Activated B cell treated with CpG ODN at 0.5 μM for 24 hours (primary cell): ENCODE data around the gene RTRAF. TPM values are rescaled to one million over a fixed set of nuclear protein-coding genes. Genes with fewer than 3 reads are reported as not detected.

Source experiments
- ATAC-seq: fragments of 200-7000 bp; cut with Tn5 transposase; one replicate; pipeline ENCODE4 v1.10.0; 2021; ENCODE audit warnings: low read depth, mild to moderate bottlenecking, moderate library complexity
- CTCF ChIA-PET: fragments of 350-600 bp; sonication (Branson Sonifier 250); formaldehyde crosslinking; loops from one replicate; lab custom pipeline; 2021; ENCODE audit warnings: antibody characterized with exemption; lab: Charles Lee
- POLR2A ChIA-PET: fragments of 350-600 bp; sonication (Branson Sonifier 250); formaldehyde crosslinking; loops from one replicate; lab custom pipeline; 2021; ENCODE audit warnings: antibody characterized with exemption; lab: Charles Lee
- DNase-seq: peaks from one replicate; pipeline ENCODE4 v3.0.0; 2022
- H3K27ac Mint-ChIP-seq: one replicate; pipeline ENCODE4 v1.8.0; 2020; ENCODE audit warnings: mixed read lengths
- H3K27me3 Mint-ChIP-seq: one replicate; pipeline ENCODE4 v1.8.0; 2021; ENCODE audit warnings: mixed read lengths
- H3K36me3 Mint-ChIP-seq: one replicate; pipeline ENCODE4 v1.8.0; 2021; ENCODE audit warnings: low read depth, mixed read lengths
- H3K4me1 Mint-ChIP-seq: one replicate; pipeline ENCODE4 v1.8.0; 2021; ENCODE audit warnings: mixed read lengths
- H3K4me3 Mint-ChIP-seq: one replicate; pipeline ENCODE4 v1.8.0; 2020; ENCODE audit warnings: mild to moderate bottlenecking, mixed read lengths
- H3K9me3 Mint-ChIP-seq: one replicate; pipeline ENCODE4 v1.8.0; 2020; ENCODE audit warnings: mixed read lengths
- CTCF ChIP-seq: fragments of 200-600 bp; IDR thresholded peaks from one replicate; pipeline ENCODE4 v1.8.0; 2022; ENCODE audit warnings: antibody characterized with exemption, mild to moderate bottlenecking
- intact Hi-C: fragments of 100-400 bp; cut with micrococcal nuclease; formaldehyde crosslinking; loops from one replicate; pipeline ENCODE4 v1.15.1; 2024
- total RNA-seq: library from RNA; stranded (reverse); gene quantifications from 2 replicates; pipeline ENCODE4 v1.2.3, GENCODE V29; 2022

The RTRAF gene
- total RNA-seq, 1 donor from 2014 or later: 160 TPM

- intact Hi-C loops: no loop called here
- no peak overlapping the region for H3K4me3 Mint-ChIP-seq
- ATAC-seq (no peak), DNase-seq (no peak)
- H3K36me3 Mint-ChIP-seq: no peaks in the 10 kb centered on the region
- no peaks in the 10 kb centered on the region for H3K9me3 Mint-ChIP-seq
- no peak for TF ChIP-seq CTCF
- no peaks in the 10 kb centered on the region for H3K4me1 Mint-ChIP-seq
- ChIA-PET CTCF (no interaction called here), POLR2A (no interaction called here)
- no peak overlapping the region for H3K27ac Mint-ChIP-seq
- H3K27me3 Mint-ChIP-seq: peaks cover 4% of the 10 kb centered on the region
Observed at GRCh38 chr14:52029881-52030280, 40.5 kb downstream of the RTRAF start.

GRCh38 chr14:52031781-52032180 lies 42.4 kb downstream of the RTRAF start:
- ATAC-seq: no peak
- no peaks in the 10 kb centered on the region for H3K36me3 Mint-ChIP-seq
- POLR2A ChIA-PET: interaction anchor here (0.6 kb wide), 1 partner anchor 321 kb away, joined by 4 read pairs; no protein-coding TSS in a partner anchor
- peaks cover 5% of the 10 kb centered on the region for H3K9me3 Mint-ChIP-seq
- intact Hi-C loops: no loop called here
- no peak overlapping the region for H3K27ac Mint-ChIP-seq
- H3K4me3 Mint-ChIP-seq: no peak overlapping the region
- H3K27me3 Mint-ChIP-seq: peaks cover 4% of the 10 kb centered on the region
- no peak for TF ChIP-seq CTCF
- no peak for DNase-seq
- H3K4me1 Mint-ChIP-seq: no peaks in the 10 kb centered on the region
- CTCF ChIA-PET: no interaction called here

DNA sequence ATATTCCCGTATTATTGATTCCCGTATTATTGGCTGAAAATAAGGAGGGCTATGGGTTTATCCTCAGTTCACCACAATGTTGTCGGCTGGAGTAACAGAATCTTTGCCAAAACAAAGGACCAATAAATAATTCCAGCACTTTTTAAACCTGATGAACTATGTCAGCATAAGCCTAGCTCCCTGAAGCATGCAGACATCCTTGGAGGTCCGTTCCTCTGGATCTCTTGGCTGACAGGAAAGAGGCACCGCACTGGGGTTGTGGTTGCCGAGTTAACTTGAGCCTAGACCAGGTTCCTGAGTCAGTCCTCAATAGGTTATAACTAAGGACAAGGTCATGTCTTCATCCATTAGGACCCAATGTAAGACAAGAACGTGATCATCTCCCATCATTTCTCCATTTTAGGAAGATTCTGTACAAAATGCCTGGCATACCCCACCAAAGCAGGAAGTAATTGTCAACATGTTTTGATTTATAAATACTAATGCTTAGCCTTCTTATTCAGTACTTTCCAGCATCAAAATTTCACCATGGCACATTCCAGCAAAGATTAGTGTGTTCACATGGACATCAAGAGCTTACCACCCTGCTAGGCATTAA lies 43.0 kb downstream of the RTRAF start:
- CTCF ChIA-PET: no interaction called here
- ATAC-seq (no peak), DNase-seq (no peak)
- intact Hi-C loops: no loop called here
- Mint-ChIP-seq H3K9me3 (peaks cover 6% of the 10 kb centered on the region), H3K4me1 (no peaks in the 10 kb centered on the region), H3K4me3 (no peak overlapping the region), H3K27ac (no peak overlapping the region), H3K27me3 (peaks cover 5% of the 10 kb centered on the region), H3K36me3 (no peaks in the 10 kb centered on the region)
- TF ChIP-seq CTCF: no peak
- POLR2A ChIA-PET: interaction anchor here (0.6 kb wide), 1 partner anchor 321 kb away, joined by 4 read pairs; no protein-coding TSS in a partner anchor

DNA sequence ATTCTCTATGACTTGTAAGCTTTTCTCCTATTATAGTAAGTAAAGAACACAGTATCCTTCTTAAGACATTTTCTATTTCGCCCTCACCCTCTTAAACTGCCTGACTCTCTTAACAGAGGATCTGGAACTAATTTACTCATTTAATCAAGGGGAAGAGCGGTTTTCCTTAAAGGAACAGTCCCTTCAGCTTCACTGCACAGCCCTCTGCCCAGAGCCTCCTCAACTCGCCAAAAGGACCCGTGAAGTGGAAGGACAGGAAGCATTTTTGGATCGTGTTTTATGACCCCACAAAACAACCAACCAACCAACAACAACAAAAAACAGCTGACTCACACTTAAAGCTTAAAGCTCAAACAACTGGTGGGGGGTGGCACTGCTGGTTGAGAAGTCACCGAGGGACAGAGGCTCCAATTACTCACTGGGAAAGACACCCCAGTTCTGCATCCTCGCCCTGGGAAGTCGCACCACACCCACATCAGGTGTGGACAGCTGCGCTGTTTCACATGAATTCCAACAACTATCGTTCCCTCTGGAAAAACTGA lies 43.8 kb downstream of the RTRAF start:
- TF ChIP-seq CTCF: no peak
- Mint-ChIP-seq H3K27ac (no peak overlapping the region), H3K4me1 (no peaks in the 10 kb centered on the region), H3K27me3 (peaks cover 6% of the 10 kb centered on the region), H3K4me3 (no peak overlapping the region), H3K9me3 (peaks cover 6% of the 10 kb centered on the region), H3K36me3 (no peaks in the 10 kb centered on the region)
- CTCF ChIA-PET: no interaction called here
- intact Hi-C loops: no loop called here
- ATAC-seq: no peak
- DNase-seq: no peak
- POLR2A ChIA-PET: no interaction called here

GRCh38 chr14:52039124-52039815 lies 49.9 kb downstream of the RTRAF start:
- intact Hi-C loops: no loop called here
- TF ChIP-seq CTCF: no peak
- ATAC-seq (no peak), DNase-seq (no peak)
- Mint-ChIP-seq H3K27ac (no peak overlapping the region), H3K4me3 (no peak overlapping the region), H3K9me3 (peaks cover 6% of the 10 kb centered on the region), H3K4me1 (peaks cover 3% of the 10 kb centered on the region), H3K27me3 (peaks cover 4% of the 10 kb centered on the region), H3K36me3 (no peaks in the 10 kb centered on the region)
- CTCF ChIA-PET: no interaction called here
- POLR2A ChIA-PET: no interaction called here
